Measurements from ENCODE around the gene IL17F. TPM values are rescaled to one million over a fixed set of nuclear protein-coding genes. Genes with fewer than 3 reads are reported as not detected.

Gene IL17F
- polyA plus RNA-seq, 1 donor (not counting 4 experiments of a cell fraction or from before 2014, with no cell fraction given), result not detected

- H3K9ac ChIP-seq (ENCODE audit: control insufficient read depth, extremely low read depth, insufficient read depth, low read length), result no peak overlapping the region
- DNase-seq (ENCODE audit: low read depth, low spot score) (no peak), FAIRE-seq (no peak)
- no peaks in the 10 kb centered on the region for H3K9me1 ChIP-seq (ENCODE audit: control insufficient read depth, extremely low read depth, insufficient read depth, low read length)
- H3K9me3 ChIP-seq (ENCODE audit: control insufficient read depth, low read depth, low read length), result no peaks in the 10 kb centered on the region
- H3K4me3 ChIP-seq (ENCODE audit: control insufficient read depth in 2 of 3, extremely low read depth in 1 of 3, insufficient read depth in 2 of 3, low read depth in 1 of 3, low read length in 3 of 3), result no peak overlapping the region
- H2AFZ ChIP-seq (ENCODE audit: control insufficient read depth, low read length), result no peak overlapping the region
- dilution Hi-C loops (cut with MboI; ENCODE audit: extremely low pct_ligation_motif_present, low sequenced_read_pairs), result no loop called here
- no peaks in the 10 kb centered on the region for H4K20me1 ChIP-seq (ENCODE audit: control insufficient read depth, extremely low read depth, insufficient read depth, low read length)
- no peaks in the 10 kb centered on the region for H3K4me1 ChIP-seq (ENCODE audit: control insufficient read depth, extremely low read depth, insufficient read depth, low read length)
- peaks cover 4 to 5% of the 10 kb centered on the region in 2 experiments for H3K36me3 ChIP-seq (ENCODE audit: control insufficient read depth in 2 of 2, extremely low read depth in 1 of 2, insufficient read depth in 2 of 2, low read length in 2 of 2)
- no peak overlapping the region for H3K4me2 ChIP-seq (ENCODE audit: control insufficient read depth, extremely low read depth, insufficient read depth, low read depth, low read length)
- no peak overlapping the region for H3K27ac ChIP-seq (ENCODE audit: control insufficient read depth, insufficient read depth, low read length)
- TF ChIP-seq EZH2 (IDR thresholded peaks at IDR 0.05; ENCODE audit: low read length) (no peak), CTCF (optimal IDR thresholded peaks at IDR 0.05 in 1 of 3, IDR thresholded peaks at IDR 0.05 in 1 of 3, conservative IDR thresholded peaks at IDR 0.05 in 1 of 3; ENCODE audit: extremely low read depth in 1 of 3, insufficient read depth in 2 of 3, low read length in 3 of 3) (no peak)
- no peaks in the 10 kb centered on the region for H3K79me2 ChIP-seq (ENCODE audit: control insufficient read depth, insufficient read depth, low read length)
- no peaks in the 10 kb centered on the region for H3K27me3 ChIP-seq (ENCODE audit: control insufficient read depth, extremely low read depth, insufficient read depth, low read length)
These were observed 16.3 kb upstream of the IL17F start for GRCh38 chr6:52260634-52261033.

DNA sequence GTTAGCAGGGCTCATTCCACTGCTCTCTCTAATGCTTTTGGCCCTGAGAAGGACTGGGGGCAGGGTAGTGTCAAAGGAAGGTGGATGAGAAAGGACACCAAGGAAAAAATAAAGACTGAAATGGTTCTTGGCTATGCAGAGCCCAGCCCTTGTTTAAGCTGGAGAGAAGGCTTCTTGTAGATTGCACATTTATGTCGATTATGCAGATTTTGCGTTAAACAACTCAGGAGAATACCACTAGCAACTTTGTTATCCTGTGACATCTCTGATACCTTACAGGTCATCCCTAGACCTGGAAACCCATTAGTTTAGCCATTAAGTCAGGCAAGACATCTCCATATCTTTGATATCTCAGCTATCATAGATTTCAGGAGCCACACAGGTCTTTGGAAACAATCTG is 11.1 kb upstream of the IL17F start:
- DNase-seq (ENCODE audit: low read depth, low spot score), result no peak
- Histone ChIP-seq H3K9me3 (ENCODE audit: control insufficient read depth, low read depth, low read length) (no peaks in the 10 kb centered on the region), H3K27ac (ENCODE audit: control insufficient read depth, insufficient read depth, low read length) (no peak overlapping the region), H3K4me3 (ENCODE audit: control insufficient read depth in 2 of 3, extremely low read depth in 1 of 3, insufficient read depth in 2 of 3, low read depth in 1 of 3, low read length in 3 of 3) (no peak overlapping the region), H3K9me1 (ENCODE audit: control insufficient read depth, extremely low read depth, insufficient read depth, low read length) (no peaks in the 10 kb centered on the region), H3K4me2 (ENCODE audit: control insufficient read depth, extremely low read depth, insufficient read depth, low read depth, low read length) (no peak overlapping the region), H2AFZ (ENCODE audit: control insufficient read depth, low read length) (no peak overlapping the region), H3K4me1 (ENCODE audit: control insufficient read depth, extremely low read depth, insufficient read depth, low read length) (peaks cover 5% of the 10 kb centered on the region), H3K27me3 (ENCODE audit: control insufficient read depth, extremely low read depth, insufficient read depth, low read length) (peaks cover 16% of the 10 kb centered on the region), H3K36me3 (ENCODE audit: control insufficient read depth in 2 of 2, extremely low read depth in 1 of 2, insufficient read depth in 2 of 2, low read length in 2 of 2) (no peaks in the 10 kb centered on the region), H4K20me1 (ENCODE audit: control insufficient read depth, extremely low read depth, insufficient read depth, low read length) (no peaks in the 10 kb centered on the region), H3K79me2 (ENCODE audit: control insufficient read depth, insufficient read depth, low read length) (no peaks in the 10 kb centered on the region), H3K9ac (ENCODE audit: control insufficient read depth, extremely low read depth, insufficient read depth, low read length) (no peak overlapping the region)
- dilution Hi-C loops (cut with MboI; ENCODE audit: extremely low pct_ligation_motif_present, low sequenced_read_pairs), result no loop called here
- TF ChIP-seq EZH2 (IDR thresholded peaks at IDR 0.05; ENCODE audit: low read length) (no peak), CTCF (optimal IDR thresholded peaks at IDR 0.05 in 1 of 3, IDR thresholded peaks at IDR 0.05 in 1 of 3, conservative IDR thresholded peaks at IDR 0.05 in 1 of 3; ENCODE audit: extremely low read depth in 1 of 3, insufficient read depth in 2 of 3, low read length in 3 of 3) (no peak)
- FAIRE-seq, result no peak
